OCI-LY3 (cell line): ENCODE data around the gene FASTK.
"Not testable (repeated sequence)": the region's sequence is repeated elsewhere in the genome, so short reads cannot be mapped to it uniquely, and the experiment has no call there.

Experiments
- H2AFZ ChIP-seq: fragments of 200-600, 300-600 bp; shearing (Covaris generic); 2 replicates; pipeline ENCODE4 v1.6.0; 2014; ENCODE audit warnings: antibody characterized with exemption, low read depth, low read length
- H3K27ac ChIP-seq: fragments of 200-600, 300-600 bp; sonication (generic); 2 replicates; pipeline ENCODE4 v1.5.1; 2014; ENCODE audit warnings: mild to moderate bottlenecking, low read length, moderate library complexity, mixed read lengths
- H3K27me3 ChIP-seq: fragments of 200-600, 300-600 bp; sonication (generic); 2 replicates; pipeline ENCODE4 v1.6.1; 2014; ENCODE audit warnings: low read depth, low read length, mixed read lengths
- H3K36me3 ChIP-seq: fragments of 200-600, 300-600 bp; sonication (generic); replicated peaks from 2 replicates; pipeline ENCODE3; 2014; ENCODE audit warnings: low read depth, low read length, mixed read lengths
- H3K4me1 ChIP-seq: fragments of 300-600, 200-600 bp; sonication (generic); 2 replicates; pipeline ENCODE4 v1.6.1; 2014; ENCODE audit warnings: low read length, mixed read lengths
- H3K4me2 ChIP-seq: fragments of 200-600, 300-600 bp; sonication (generic); 2 replicates; pipeline ENCODE4 v1.6.1; 2014; ENCODE audit warnings: low read length, mixed read lengths
- H3K4me3 ChIP-seq: fragments of 300-600, 200-600 bp; sonication (generic); 2 replicates; pipeline ENCODE4 v1.5.1; 2014; ENCODE audit warnings: antibody characterized with exemption, mild to moderate bottlenecking, low read length, moderate library complexity
- H3K79me2 ChIP-seq: fragments of 300-600, 200-600 bp; shearing (Covaris generic); 2 replicates; pipeline ENCODE4 v1.6.1; 2014; ENCODE audit warnings: mild to moderate bottlenecking, low read length, mixed read lengths
- H3K9ac ChIP-seq: fragments of 300-600, 200-600 bp; shearing (Covaris generic); 2 replicates; pipeline ENCODE4 v1.6.0; 2014; ENCODE audit warnings: mild to moderate bottlenecking, low read length, moderate library complexity
- H3K9me3 ChIP-seq: fragments of 200-600, 300-600 bp; shearing (Covaris generic); 2 replicates; pipeline ENCODE4 v1.6.1; 2014; ENCODE audit warnings: low read length, mixed read lengths; ENCODE audit not compliant: insufficient read depth
- H4K20me1 ChIP-seq: fragments of 200-600, 300-600 bp; sonication (generic); 2 replicates; pipeline ENCODE4 v1.6.1; 2016; ENCODE audit warnings: low read length, mixed read lengths; ENCODE audit not compliant: insufficient read depth
- EZH2phosphoT487 ChIP-seq: fragments of 200-600 bp; shearing (Covaris generic); IDR thresholded peaks from 2 replicates; pipeline ENCODE4 v1.6.1; 2018; ENCODE audit warnings: antibody characterized with exemption, mixed run types, low read depth
- TF ChIP-seq, protein P1 (sequence below): fragments of 200-600, 300-600 bp; sonication (generic); IDR thresholded peaks from 2 replicates; pipeline ENCODE4 v1.5.1; 2014; ENCODE audit warnings: antibody characterized with exemption, low read length, low read depth

FASTK gene

GRCh38 chr7:151046603-151047573 is 33.7 kb downstream of the FASTK start:
- Histone ChIP-seq H4K20me1 (no peaks in the 10 kb centered on the region), H2AFZ (no peak overlapping the region), H3K79me2 (no peaks in the 10 kb centered on the region), H3K4me3 (no peak overlapping the region), H3K4me1 (no peaks in the 10 kb centered on the region), H3K27me3 (no peaks in the 10 kb centered on the region), H3K36me3 (no peaks in the 10 kb centered on the region), H3K9me3 (no peaks in the 10 kb centered on the region), H3K9ac (no peak overlapping the region), H3K27ac (no peak overlapping the region), H3K4me2 (no peak overlapping the region)
- TF ChIP-seq, protein P1, sequence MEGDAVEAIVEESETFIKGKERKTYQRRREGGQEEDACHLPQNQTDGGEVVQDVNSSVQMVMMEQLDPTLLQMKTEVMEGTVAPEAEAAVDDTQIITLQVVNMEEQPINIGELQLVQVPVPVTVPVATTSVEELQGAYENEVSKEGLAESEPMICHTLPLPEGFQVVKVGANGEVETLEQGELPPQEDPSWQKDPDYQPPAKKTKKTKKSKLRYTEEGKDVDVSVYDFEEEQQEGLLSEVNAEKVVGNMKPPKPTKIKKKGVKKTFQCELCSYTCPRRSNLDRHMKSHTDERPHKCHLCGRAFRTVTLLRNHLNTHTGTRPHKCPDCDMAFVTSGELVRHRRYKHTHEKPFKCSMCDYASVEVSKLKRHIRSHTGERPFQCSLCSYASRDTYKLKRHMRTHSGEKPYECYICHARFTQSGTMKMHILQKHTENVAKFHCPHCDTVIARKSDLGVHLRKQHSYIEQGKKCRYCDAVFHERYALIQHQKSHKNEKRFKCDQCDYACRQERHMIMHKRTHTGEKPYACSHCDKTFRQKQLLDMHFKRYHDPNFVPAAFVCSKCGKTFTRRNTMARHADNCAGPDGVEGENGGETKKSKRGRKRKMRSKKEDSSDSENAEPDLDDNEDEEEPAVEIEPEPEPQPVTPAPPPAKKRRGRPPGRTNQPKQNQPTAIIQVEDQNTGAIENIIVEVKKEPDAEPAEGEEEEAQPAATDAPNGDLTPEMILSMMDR, result no peak

- no peak overlapping the region for H3K9ac ChIP-seq
- no peak overlapping the region for H2AFZ ChIP-seq
- no peaks in the 10 kb centered on the region for H3K27me3 ChIP-seq
- no peak for TF ChIP-seq EZH2phosphoT487
- TF ChIP-seq, protein P1, result no peak
- no peaks in the 10 kb centered on the region for H3K9me3 ChIP-seq
- no peaks in the 10 kb centered on the region for H3K4me1 ChIP-seq
- no peaks in the 10 kb centered on the region for H3K79me2 ChIP-seq
- no peak overlapping the region for H3K27ac ChIP-seq
- H4K20me1 ChIP-seq, result no peaks in the 10 kb centered on the region
- H3K4me2 ChIP-seq, result no peak overlapping the region
- H3K36me3 ChIP-seq, result no peaks in the 10 kb centered on the region
- no peak overlapping the region for H3K4me3 ChIP-seq
Observed at GRCh38 chr7:151045967-151046366, 34.6 kb downstream of the FASTK start.

GRCh38 chr7:151045262-151045661 is 35.3 kb downstream of the FASTK start:
- no peaks in the 10 kb centered on the region for H3K4me1 ChIP-seq
- H3K9me3 ChIP-seq, result no peaks in the 10 kb centered on the region
- TF ChIP-seq, protein P1, result no peak
- TF ChIP-seq EZH2phosphoT487, result no peak
- H3K79me2 ChIP-seq, result no peaks in the 10 kb centered on the region
- H3K36me3 ChIP-seq, result no peaks in the 10 kb centered on the region
- no peak overlapping the region for H2AFZ ChIP-seq
- H3K4me2 ChIP-seq, result no peak overlapping the region
- no peak overlapping the region for H3K9ac ChIP-seq
- no peaks in the 10 kb centered on the region for H4K20me1 ChIP-seq
- no peak overlapping the region for H3K4me3 ChIP-seq
- no peaks in the 10 kb centered on the region for H3K27me3 ChIP-seq
- H3K27ac ChIP-seq, result no peak overlapping the region

GRCh38 chr7:151043959-151044358 is 36.6 kb downstream of the FASTK start:
- H3K79me2 ChIP-seq, result no peaks in the 10 kb centered on the region
- H3K4me3 ChIP-seq, result no peak overlapping the region
- no peaks in the 10 kb centered on the region for H3K36me3 ChIP-seq
- H4K20me1 ChIP-seq, result no peaks in the 10 kb centered on the region
- H3K4me2 ChIP-seq, result no peak overlapping the region
- H3K9me3 ChIP-seq, result no peaks in the 10 kb centered on the region
- TF ChIP-seq, protein P1, result no peak
- no peak for TF ChIP-seq EZH2phosphoT487
- no peaks in the 10 kb centered on the region for H3K27me3 ChIP-seq
- H3K27ac ChIP-seq, result no peak overlapping the region
- H2AFZ ChIP-seq, result no peak overlapping the region
- H3K9ac ChIP-seq, result no peak overlapping the region
- H3K4me1 ChIP-seq, result no peaks in the 10 kb centered on the region

DNA sequence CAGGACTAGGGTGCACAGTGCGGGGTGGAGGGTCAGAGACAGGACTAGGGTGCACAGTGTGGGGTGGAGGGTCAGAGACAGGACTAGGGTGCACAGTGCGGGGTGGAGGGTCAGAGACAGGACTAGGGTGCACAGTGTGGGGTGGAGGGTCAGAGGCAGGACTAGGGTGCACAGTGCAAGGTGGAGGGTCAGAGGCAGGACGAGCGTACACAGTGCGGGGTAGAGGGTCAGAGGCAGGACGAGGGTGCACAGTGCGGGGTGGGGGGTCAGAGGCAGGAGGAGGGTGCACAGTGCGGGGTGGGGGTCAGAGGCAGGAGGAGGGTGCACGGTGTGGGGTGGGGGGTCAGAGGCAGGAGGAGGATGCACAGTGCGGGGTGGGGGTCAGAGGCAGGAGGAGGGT is 37.2 kb downstream of the FASTK start:
- H3K27me3 ChIP-seq, H3K4me1 ChIP-seq, H3K79me2 ChIP-seq, H2AFZ ChIP-seq, H3K4me3 ChIP-seq, H3K9ac ChIP-seq, H3K36me3 ChIP-seq, H3K27ac ChIP-seq, H3K4me2 ChIP-seq, H4K20me1 ChIP-seq, H3K9me3 ChIP-seq: not testable (repeated sequence)
